Measurements from ENCODE around the gene DRAM1. TPM values are rescaled to one million over a fixed set of nuclear protein-coding genes. Genes with fewer than 3 reads are reported as not detected.

The DRAM1 gene
- total RNA-seq, 1 donor from 2014 or later, result 1.2 TPM

GRCh38 chr12:101942250-101942605 lies 64.8 kb downstream of the DRAM1 start:
- no peak overlapping the region for H3K4me2 ChIP-seq
- no peak overlapping the region for H3K4me3 Mint-ChIP-seq
- no peaks in the 10 kb centered on the region for H3K9me3 Mint-ChIP-seq
- no peaks in the 10 kb centered on the region for H3K4me1 Mint-ChIP-seq
- no peaks in the 10 kb centered on the region for H3K27me3 Mint-ChIP-seq (ENCODE audit: insufficient read depth, low read depth)
- no peaks in the 10 kb centered on the region for H4K20me1 ChIP-seq (ENCODE audit: low read depth)
- no peaks in the 10 kb centered on the region for H3F3A ChIP-seq (ENCODE audit: low read depth)
- H3K27ac ChIP-seq, result no peak overlapping the region
- no peaks in the 10 kb centered on the region for H3K9me3 ChIP-seq (ENCODE audit: low read depth)
- H3K9ac ChIP-seq, result no peak overlapping the region
- H3K4me3 ChIP-seq, result no peak overlapping the region
- no peaks in the 10 kb centered on the region for H3K36me3 ChIP-seq
- no peak for DNase-seq (ENCODE audit: low spot score)
- no peak overlapping the region for H3K27ac Mint-ChIP-seq
- TF ChIP-seq EZH2phosphoT487 (IDR thresholded peaks at IDR 0.05), result no peak
- TF ChIP-seq, protein P1, sequence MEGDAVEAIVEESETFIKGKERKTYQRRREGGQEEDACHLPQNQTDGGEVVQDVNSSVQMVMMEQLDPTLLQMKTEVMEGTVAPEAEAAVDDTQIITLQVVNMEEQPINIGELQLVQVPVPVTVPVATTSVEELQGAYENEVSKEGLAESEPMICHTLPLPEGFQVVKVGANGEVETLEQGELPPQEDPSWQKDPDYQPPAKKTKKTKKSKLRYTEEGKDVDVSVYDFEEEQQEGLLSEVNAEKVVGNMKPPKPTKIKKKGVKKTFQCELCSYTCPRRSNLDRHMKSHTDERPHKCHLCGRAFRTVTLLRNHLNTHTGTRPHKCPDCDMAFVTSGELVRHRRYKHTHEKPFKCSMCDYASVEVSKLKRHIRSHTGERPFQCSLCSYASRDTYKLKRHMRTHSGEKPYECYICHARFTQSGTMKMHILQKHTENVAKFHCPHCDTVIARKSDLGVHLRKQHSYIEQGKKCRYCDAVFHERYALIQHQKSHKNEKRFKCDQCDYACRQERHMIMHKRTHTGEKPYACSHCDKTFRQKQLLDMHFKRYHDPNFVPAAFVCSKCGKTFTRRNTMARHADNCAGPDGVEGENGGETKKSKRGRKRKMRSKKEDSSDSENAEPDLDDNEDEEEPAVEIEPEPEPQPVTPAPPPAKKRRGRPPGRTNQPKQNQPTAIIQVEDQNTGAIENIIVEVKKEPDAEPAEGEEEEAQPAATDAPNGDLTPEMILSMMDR (IDR thresholded peaks at IDR 0.05), result no peak
- TF ChIP-seq EZH2 (IDR thresholded peaks at IDR 0.05), result no peak
- H3K79me2 ChIP-seq (ENCODE audit: low read depth), result no peaks in the 10 kb centered on the region
- H3K36me3 Mint-ChIP-seq, result no peaks in the 10 kb centered on the region
- peaks cover 10% of the 10 kb centered on the region for H3K4me1 ChIP-seq
- H2AFZ ChIP-seq (replicated peaks), result no peak overlapping the region
- H3K27me3 ChIP-seq, result no peaks in the 10 kb centered on the region

GRCh38 chr12:101945369-101946232 lies 68.2 kb downstream of the DRAM1 start:
- Histone ChIP-seq H4K20me1 (ENCODE audit: low read depth) (no peaks in the 10 kb centered on the region), H3K9ac (no peak overlapping the region), H3K79me2 (ENCODE audit: low read depth) (no peaks in the 10 kb centered on the region), H3K4me1 (peaks cover 6% of the 10 kb centered on the region), H3K36me3 (no peaks in the 10 kb centered on the region), H3K27ac (no peak overlapping the region), H3K9me3 (ENCODE audit: low read depth) (no peaks in the 10 kb centered on the region), H3K27me3 (no peaks in the 10 kb centered on the region), H2AFZ (replicated peaks) (no peak overlapping the region), H3K4me2 (no peak overlapping the region), H3K4me3 (no peak overlapping the region), H3F3A (ENCODE audit: low read depth) (no peaks in the 10 kb centered on the region)
- Mint-ChIP-seq H3K4me3 (no peak overlapping the region), H3K36me3 (no peaks in the 10 kb centered on the region), H3K27ac (peak overlapping the region; percentile 57), H3K9me3 (no peaks in the 10 kb centered on the region), H3K27me3 (ENCODE audit: insufficient read depth, low read depth) (no peaks in the 10 kb centered on the region), H3K4me1 (no peaks in the 10 kb centered on the region)
- DNase-seq (ENCODE audit: low spot score), result no peak
- TF ChIP-seq, protein P1 (IDR thresholded peaks at IDR 0.05), result no peak
- TF ChIP-seq EZH2phosphoT487 (IDR thresholded peaks at IDR 0.05), result no peak
- no peak for TF ChIP-seq EZH2 (IDR thresholded peaks at IDR 0.05)

DNA sequence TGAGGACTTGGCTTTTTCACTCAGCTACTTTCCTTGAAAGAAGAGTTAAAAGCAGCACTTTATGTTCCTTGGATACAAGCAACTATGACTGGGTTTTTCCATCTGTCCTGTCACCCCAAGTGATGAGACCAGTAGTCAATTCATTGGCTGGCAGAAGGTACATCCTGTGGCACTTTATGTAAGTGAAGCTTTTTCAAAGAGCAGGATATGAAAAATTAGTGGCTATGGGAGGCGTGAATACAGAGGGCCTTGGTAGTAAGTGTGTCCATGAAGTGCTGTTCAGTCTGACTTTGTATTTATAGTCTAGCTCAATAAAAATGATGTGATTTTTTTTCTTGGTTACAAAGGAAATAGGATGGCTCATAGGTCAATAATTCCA lies 68.8 kb downstream of the DRAM1 start:
- Histone ChIP-seq H3K4me3 (no peak overlapping the region), H2AFZ (replicated peaks) (no peak overlapping the region), H3K36me3 (no peaks in the 10 kb centered on the region), H3K4me1 (peaks cover under 1% of the 10 kb centered on the region), H3K4me2 (no peak overlapping the region), H3K27me3 (no peaks in the 10 kb centered on the region), H3K9ac (no peak overlapping the region), H4K20me1 (ENCODE audit: low read depth) (no peaks in the 10 kb centered on the region), H3K79me2 (ENCODE audit: low read depth) (no peaks in the 10 kb centered on the region), H3K27ac (no peak overlapping the region), H3K9me3 (ENCODE audit: low read depth) (no peaks in the 10 kb centered on the region), H3F3A (ENCODE audit: low read depth) (no peaks in the 10 kb centered on the region)
- H3K4me3 Mint-ChIP-seq, result no peak overlapping the region
- no peaks in the 10 kb centered on the region for H3K9me3 Mint-ChIP-seq
- H3K4me1 Mint-ChIP-seq, result no peaks in the 10 kb centered on the region
- no peaks in the 10 kb centered on the region for H3K27me3 Mint-ChIP-seq (ENCODE audit: insufficient read depth, low read depth)
- H3K27ac Mint-ChIP-seq, result peak overlapping the region; percentile 57
- H3K36me3 Mint-ChIP-seq, result no peaks in the 10 kb centered on the region
- TF ChIP-seq, protein P1 (IDR thresholded peaks at IDR 0.05), result no peak
- no peak for TF ChIP-seq EZH2 (IDR thresholded peaks at IDR 0.05)
- no peak for TF ChIP-seq EZH2phosphoT487 (IDR thresholded peaks at IDR 0.05)
- DNase-seq (ENCODE audit: low spot score), result no peak
